ENCODE data around the gene MAML2.

The MAML2 gene

DNA sequence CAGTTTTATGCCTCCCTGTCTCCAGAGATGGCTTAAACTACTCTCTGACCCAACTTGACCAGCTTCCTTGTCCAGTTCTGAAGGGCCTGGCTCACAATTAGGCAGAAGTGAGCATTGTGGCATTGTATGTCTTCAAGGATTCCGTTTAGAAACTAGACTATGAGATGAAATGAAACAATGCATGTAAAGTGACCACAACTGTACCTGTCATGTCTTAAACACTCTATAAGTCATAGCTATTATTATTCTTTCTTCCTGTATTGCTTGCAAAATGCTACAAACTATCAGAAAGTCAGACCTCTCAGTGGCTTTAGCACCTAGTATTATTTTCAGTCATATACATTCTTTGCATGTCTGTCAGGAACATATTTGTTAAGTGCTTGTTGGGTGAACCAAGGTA, 291.2 kb downstream of the MAML2 start:
- no peak for DNase-seq (ENCODE audit: low read depth in 2 of 2, low spot score in 1 of 2)

GRCh38 chr11:96050435-96051182, 292.4 kb downstream of the MAML2 start:
- DNase-seq (ENCODE audit: low read depth in 2 of 2, low spot score in 1 of 2), result no peak

GRCh38 chr11:96049426-96049825, 293.6 kb downstream of the MAML2 start:
- DNase-seq (ENCODE audit: low read depth in 2 of 2, low spot score in 1 of 2), result no peak

- no peak for DNase-seq (ENCODE audit: low read depth in 2 of 2, low spot score in 1 of 2)
Measured at GRCh38 chr11:96045622-96046456, 297.2 kb downstream of the MAML2 start.

- no peak for DNase-seq (ENCODE audit: low read depth in 2 of 2, low spot score in 1 of 2)
Measured at GRCh38 chr11:96044747-96045146, 298.2 kb downstream of the MAML2 start.

DNA sequence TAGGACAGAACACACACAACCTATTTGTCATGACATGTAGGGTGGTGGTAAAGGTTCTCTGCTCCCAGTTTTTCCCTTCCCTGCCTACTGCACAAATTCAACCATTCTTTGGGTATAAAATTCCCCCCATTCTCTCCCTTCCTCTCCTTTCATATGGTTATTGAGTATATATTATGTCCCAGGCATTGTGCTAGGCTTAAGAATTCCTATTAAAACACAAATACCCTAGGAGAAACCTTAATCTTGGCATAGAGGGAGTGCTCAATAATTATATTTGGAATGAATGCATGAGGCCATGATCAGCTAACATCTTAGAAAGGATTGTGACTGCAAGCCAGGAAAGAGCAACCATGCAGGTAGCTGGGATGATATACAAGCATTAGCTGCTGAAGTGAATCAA, 298.7 kb downstream of the MAML2 start:
- no peak for DNase-seq (ENCODE audit: low read depth in 2 of 2, low spot score in 1 of 2)

DNA sequence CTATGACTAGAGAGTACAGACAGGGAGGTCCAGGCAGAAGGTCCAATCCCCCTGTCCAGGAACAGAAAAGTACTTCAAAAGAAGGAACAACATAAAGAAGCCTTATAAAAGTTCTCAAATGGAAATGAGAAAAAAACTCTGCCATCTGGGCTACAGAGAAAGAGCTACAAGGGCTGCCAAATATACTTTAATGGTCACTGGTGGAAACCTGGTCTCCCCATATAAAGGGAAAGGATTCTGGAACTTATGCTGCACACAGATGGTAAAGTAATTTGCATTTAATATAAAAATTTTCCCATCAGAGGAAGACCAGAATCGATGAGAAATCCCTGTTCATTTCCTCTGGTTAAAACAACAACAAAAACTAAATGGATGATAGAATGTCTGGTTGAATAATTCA, 299.7 kb downstream of the MAML2 start:
- no peak for DNase-seq (ENCODE audit: low read depth in 2 of 2, low spot score in 1 of 2)

DNA sequence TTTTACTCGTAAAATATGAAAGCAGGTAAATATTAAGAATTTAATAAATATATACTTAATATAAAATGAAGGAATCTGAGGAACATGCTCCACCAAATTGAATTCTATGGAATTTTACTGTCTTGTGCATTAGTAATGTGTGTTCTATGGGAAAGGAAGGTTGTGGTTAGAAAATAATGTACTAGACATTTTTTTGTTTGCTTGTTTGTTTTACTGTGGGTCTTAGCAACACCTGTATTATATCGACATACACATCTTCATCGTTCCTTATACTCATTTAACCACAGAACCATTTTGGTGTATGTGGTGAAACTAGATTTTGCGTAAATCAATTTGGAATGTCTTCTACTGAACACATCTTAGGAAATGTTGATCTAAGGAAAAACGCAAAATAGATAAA, 304.9 kb downstream of the MAML2 start:
- DNase-seq (ENCODE audit: low read depth in 2 of 2, low spot score in 1 of 2), result no peak

DNA sequence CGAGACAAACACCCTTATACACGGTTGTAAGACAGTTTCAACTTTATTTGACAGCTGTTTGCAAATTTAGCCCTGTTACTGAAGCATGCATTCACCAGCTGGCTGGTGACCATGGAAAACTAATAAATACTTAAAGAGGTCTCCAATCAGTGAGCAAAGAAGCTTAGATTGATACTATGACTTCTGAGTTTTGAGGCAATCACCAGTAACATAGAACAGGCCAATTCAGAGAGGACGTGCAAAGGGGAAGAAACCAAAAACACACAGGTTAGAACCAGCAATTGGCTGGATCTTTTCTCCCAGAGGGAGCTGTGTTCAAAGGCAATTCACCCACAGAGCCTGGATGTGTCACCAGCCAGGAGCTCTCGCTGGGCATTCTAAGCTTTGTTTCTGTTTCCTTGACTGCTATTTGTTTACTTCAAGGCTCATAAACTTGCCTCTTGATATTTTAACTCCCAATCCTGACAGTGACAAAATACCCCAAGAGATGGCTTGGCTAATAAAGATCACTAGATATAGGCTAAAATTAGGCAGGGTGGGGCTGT, 305.5 kb downstream of the MAML2 start:
- DNase-seq (ENCODE audit: low read depth in 2 of 2, low spot score in 1 of 2), result no peak

GRCh38 chr11:96036863-96037262, 306.1 kb downstream of the MAML2 start:
- no peak for DNase-seq (ENCODE audit: low read depth in 2 of 2, low spot score in 1 of 2)

DNA sequence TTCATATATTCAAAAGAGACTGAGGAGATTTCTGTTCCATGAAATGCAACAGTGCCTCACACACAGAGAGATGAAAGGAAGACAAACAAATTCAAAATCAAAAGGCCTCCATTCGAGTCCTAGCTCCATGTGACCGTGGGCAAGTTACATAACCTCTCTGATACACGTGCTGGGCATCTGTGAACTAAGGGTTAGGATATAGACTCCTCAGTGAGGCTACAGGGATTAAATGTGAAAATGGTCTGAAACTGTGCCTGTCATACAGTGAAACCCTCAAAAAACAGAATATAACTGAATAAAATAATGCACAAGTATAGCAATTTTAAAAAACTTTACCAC, 307.3 kb downstream of the MAML2 start:
- no peak for DNase-seq (ENCODE audit: low read depth in 2 of 2, low spot score in 1 of 2)

DNA sequence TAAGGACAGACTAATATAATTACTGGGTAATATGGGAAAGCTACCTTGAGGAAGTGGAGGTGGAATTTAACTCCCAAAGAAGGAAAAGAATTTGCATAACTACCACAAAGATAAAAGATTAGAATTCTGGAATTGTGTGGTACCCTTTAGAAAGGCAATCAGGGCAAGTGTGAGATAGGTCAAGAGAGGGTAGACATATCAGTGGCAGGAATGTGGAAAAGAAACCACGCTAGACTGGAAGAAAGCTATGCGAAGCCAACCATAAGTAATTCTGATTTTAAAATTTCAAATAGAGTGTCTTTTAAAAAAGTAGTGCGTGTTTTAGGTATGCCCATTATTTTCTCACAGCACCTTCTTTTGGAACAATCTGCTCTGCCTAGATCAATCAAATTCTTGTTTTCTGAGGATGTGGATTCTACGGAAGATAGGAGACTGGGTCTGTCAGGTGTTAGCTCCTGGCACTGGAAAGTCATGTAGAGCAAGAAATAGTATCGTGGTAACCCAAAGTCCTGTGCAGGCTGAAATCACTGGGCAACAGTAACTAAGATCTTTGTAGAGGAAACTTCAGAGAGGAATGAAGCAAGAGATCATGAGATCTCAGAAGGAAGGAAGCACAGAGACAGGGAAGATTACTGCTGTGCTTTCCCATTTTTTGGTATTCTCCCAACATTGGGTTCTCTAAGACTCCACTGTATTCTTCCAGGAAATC, 307.8 kb downstream of the MAML2 start:
- DNase-seq (ENCODE audit: low read depth in 2 of 2, low spot score in 1 of 2), result no peak

GRCh38 chr11:96033599-96033998, 309.4 kb downstream of the MAML2 start:
- no peak for DNase-seq (ENCODE audit: low read depth in 2 of 2, low spot score in 1 of 2)

DNA sequence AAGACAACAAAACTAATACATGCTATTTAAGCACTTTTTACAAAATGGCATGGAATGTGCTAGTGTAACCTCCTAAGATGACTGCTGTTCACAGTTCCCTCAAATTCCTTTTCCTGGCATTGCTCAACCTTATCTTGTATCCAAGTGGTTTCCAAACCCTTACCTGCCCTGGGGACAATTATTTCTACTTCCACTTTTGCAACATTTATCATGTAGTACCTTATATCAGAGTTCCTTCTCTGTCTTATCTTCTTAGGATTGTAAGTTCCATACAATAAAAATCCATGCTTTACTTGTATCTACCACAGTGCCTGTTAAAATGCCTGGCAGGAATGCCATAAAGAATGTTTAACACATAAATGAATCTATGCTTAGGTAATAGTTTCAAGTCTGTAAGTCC, 309.9 kb downstream of the MAML2 start:
- no peak for DNase-seq (ENCODE audit: low read depth in 2 of 2, low spot score in 1 of 2)

DNA sequence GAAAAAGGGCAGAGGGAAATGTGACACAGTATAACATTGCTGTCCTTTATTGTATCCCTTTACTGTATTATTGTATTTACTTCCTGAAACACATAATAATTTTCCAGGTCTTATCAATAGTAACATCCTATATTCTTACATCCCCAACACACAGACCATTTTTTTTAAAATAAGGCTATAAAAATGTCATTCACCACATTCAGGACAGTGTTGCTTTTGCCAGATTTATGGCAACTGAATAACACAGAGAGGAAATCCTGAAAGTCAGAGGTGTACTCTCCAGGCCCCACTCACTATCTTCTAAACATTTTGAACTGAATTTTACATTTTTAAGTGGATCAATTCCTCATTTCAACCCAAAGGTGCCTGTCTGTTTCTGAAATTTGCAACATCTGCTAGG, 314.2 kb downstream of the MAML2 start:
- DNase-seq (ENCODE audit: low read depth in 2 of 2, low spot score in 1 of 2), result no peak

DNA sequence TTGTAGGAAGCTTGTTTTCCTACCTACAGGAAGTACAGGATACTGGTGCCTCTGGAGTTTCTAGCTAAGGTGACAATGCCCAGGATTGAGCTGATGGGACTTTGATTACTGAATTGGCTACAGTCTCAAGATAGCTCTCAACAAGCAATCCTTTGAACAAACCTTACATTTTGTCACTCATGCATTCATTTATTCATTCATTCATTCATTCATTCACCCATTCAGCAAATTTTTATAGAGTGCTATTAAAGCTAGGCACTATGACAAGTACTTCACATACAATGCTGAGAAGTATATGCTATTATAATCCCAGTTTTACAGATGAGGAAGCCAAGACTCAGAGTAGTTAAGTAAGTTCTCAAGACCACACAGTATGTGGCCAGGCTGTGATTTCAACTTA, 316.0 kb downstream of the MAML2 start:
- DNase-seq (ENCODE audit: low read depth in 2 of 2, low spot score in 1 of 2), result no peak

DNA sequence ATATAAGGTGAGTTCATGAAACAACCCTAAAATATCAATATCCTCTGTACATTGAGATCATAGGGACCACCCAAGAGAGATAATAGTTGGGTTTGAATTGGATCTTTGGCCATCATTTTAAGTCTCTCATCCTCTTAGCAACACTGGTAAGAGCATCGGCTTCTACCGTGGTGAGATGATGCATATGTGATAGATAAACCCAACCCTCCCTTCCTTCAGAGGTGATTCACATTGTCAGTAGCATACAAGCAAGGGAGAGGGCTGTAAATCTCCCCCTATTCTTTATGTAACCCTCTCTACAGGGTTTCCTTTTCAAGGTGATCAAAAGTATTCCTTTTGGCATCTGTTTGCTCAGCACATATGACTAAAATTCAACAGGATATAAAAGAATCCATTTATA, 316.7 kb downstream of the MAML2 start:
- DNase-seq (ENCODE audit: low read depth in 2 of 2, low spot score in 1 of 2), result no peak

DNA sequence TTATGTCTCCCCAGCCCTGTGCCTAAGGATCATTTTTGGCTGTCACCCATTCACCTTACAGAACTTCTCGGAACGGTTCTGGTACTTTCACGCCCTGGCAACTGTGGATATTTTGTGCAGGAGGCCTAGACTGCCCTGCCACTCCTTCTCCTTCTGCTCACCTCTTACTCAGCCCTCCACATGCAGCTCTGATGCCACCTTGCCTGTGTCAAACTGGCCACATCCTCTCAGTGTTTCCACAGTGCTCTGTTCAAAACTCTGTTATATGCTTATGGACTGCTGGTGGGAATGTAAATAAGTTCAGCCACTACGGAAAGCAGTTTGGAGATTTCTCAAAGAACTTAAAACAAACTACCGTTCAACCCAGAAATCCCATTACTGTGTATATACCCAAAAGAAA, 318.3 kb downstream of the MAML2 start:
- no peak for DNase-seq (ENCODE audit: low read depth in 2 of 2, low spot score in 1 of 2)

- no peak for DNase-seq (ENCODE audit: low read depth in 2 of 2, low spot score in 1 of 2)
Measured at GRCh38 chr11:96023275-96023674, 319.7 kb downstream of the MAML2 start.

DNA sequence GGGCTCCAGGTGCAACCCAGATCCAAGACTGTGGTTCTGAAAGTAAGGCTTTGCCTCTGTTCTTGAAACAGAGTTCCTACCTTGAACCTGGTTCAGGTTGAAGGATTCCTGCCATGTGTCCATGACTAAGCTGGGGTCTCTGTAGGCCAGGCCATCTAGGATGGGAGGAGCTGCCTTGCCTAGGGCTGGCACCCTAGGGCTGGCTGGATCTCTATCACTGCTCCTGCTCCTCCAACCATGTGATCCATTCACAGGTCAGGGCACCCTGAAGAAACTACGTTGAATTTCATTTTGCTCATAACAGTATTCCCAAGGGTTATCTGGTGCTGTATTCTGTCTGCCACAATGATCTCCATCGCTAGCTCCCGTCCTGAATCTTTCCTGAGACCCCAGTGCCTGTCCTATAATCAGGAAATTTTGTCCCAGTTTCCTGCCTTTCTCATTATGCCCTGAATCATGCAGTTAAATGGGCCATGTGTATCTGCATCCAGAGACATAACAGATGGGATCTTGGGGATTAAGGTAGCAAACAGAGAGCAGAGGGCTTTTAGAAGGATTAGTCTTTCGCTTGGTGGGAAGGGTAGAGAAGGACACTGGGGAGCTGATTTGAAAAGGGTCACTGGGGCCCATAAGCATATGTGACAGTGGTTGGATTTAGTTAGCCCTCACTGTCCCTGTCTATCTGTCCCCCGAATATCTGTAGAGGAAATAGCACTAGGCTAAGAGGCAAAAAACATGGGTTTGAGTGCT, 320.9 kb downstream of the MAML2 start:
- DNase-seq (ENCODE audit: low read depth in 2 of 2, low spot score in 1 of 2), result no peak
